Hematopoietic multipotent progenitor cell (in vitro differentiated cells): ENCODE results near the gene RDH13. TPM values are rescaled to one million over a fixed set of nuclear protein-coding genes. Genes with fewer than 3 reads are reported as not detected.
A peak's percentile ranks its signal among the peaks of the same experiment; 100 is the strongest.
"Not testable (repeated sequence)": the region's sequence is repeated elsewhere in the genome, so short reads cannot be mapped to it uniquely, and the experiment has no call there.

ENCODE experiments used
- DNase-seq, 3 donors: peaks; one replicate each; pipeline ENCODE4 v3.0.0-alpha.2; 2011 to 2015; ENCODE audit warnings: low read depth in 2 of 3, low spot score in 2 of 3
- total RNA-seq: library from RNA; depleted of rRNA; stranded (reverse); fragments of >200 nt; gene quantifications from one replicate; pipeline ENCODE4 v1.2.3, GENCODE V29; 2012

RDH13 gene
- total RNA-seq, 1 donor, result 21.8 TPM

DNA sequence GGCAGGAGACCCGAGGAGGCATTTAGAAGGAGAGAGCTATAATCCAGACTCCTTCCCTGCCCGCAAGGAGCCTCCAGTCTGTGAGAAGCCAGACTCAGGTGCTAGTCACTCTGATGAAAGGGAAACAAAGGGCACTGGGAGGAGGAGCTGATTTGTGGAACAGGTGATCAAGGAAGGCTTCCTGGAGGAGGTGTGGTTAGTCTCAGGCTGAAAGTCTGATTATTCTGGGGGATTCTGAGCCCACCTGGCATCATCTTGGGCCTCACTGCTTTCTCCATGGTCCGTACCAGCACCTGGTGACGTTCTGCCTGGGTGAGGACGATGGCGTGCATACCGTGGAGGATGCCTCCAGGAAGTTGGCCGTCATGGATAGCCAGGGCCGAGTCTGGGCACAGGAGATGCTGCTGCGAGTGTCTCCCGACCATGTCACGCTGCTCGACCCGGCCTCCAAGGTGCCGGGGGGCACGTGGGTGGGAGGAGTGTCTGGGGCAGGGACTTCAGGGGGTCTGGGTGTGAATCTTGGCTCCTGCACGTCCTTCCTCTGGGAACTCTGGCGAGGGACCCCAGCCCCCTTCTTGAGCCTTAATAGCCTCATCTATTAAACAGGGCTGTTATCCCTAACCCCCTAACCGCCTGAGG, 16.6 kb upstream of the RDH13 start:
- no peak for DNase-seq

DNA sequence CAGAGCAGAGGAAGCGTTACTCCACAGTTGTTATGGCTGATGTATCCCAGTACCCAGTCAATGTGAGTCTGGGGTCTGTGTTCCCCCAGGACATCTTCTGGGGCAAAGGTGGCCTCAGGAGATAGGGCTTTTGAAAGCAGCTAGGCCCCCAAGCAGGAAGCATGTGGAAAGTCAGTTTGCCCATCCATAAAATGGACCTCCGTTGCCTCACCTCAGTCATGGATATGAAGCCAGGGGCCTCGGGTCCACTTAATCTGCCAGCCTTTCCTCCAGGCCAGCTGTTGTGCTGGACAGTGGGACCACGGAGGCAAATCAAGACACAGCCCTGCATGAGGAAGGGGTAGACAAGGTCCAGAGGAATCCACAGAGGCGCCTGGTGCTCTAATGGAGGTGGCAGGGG, 16.0 kb upstream of the RDH13 start:
- DNase-seq, result no peak

GRCh38 chr19:55077106-55077505, 14.2 kb upstream of the RDH13 start:
- DNase-seq, result no peak

DNA sequence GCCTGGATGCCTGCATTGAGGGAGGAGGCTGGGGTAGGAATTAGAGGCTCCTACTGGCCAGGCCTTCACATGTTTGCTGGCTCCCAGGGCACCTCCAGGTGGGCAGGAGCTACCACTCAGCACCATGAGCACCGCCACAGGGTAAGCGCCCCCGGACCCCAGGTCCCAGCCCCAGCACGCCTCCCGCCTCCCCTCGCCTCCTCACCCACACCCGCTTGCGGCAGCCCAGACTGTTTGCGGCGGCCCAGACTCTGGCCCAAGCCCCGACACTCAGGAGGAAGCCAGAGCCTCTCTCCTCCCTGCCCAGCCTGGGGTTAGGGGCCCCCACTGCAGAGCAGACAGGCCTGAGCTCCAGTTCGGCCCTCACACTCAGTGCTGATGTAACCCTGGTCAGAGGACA, 13.4 kb upstream of the RDH13 start:
- no peak for DNase-seq

DNA sequence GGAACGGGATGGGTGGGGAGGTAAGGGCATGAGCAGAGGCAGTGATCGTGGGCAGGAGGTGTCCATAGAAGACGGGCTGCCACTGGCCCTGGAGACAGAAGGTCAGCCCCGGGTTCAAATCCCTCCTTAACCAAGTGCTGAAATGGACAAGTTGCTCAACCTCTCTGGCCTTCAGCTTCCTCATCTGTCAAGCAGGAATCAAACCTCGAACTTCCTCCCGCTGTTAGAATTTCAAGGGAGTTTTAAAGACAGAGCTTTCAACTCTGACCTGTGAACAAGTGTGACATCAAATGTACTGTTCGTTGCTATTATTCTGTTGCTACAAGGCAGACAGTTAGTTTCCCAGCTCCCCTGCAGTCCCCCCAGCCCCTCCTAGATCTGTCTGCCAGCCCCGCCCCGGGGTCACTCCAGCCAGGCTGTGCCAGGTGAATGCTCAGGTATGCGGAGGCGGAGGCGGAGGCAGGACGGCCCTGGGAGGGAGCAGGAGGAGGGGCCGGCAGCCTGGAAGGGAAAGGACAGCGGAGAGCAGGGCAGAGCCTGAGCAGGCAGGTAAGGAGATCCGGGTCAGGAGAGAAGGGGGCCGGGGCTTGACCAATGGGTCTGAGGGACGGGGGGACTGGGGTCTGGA, 12.5 kb upstream of the RDH13 start, which contains the start of gene EPS8L1:
EPS8L1 (plus strand) TSS at position 499 of the 628 bp plus-strand sequence. CDS start 576 bp downstream, outside the sequence.
- no peak for DNase-seq

GRCh38 chr19:55071913-55072312, 9.0 kb upstream of the RDH13 start:
- DNase-seq, result no peak

DNA sequence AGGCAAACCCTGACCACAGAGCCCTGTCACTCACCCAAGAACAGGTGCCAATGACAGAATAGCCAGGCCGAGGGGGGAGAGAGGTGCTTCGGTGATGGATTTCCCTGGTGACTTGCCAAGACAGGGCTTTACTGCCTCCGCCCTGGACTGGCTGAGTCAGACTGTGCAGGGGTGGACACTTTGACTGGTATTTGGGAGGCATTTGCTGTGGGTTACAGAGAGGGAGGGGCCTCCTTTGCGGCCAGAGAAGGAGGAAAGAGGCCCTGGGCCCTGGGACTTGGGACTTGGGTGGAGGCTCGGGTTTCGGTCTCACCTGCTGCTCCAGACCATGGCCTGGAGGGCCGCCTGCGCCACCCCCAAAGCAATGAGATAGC, 8.2 kb upstream of the RDH13 start:
- DNase-seq, result no peak

- DNase-seq, result no peak
Observed at GRCh38 chr19:55070466-55071128, 7.6 kb upstream of the RDH13 start.

GRCh38 chr19:55069865-55070197, 6.9 kb upstream of the RDH13 start:
- no peak for DNase-seq

- no peak for DNase-seq
Observed at GRCh38 chr19:55068950-55069864, 6.3 kb upstream of the RDH13 start.

DNA sequence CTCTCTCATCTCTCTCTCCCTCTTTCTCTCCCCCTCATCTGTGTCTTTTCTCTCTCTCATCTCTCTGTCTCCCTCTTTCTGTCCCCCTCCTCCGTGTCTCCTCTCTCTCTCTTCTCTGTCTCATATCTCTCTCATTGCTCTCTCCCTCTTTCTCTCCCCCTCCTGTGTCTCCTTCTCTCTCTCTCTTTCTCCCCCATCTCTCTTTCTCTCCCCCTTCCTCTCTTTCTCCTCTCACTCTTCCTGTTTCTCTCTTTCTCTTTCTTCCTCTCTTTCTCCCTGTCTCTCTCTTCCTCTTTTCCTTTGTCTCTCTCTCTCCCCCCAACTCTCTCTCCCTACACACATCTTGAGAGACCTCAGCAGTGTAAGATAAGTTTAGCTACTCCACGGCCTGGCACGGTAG, 4.9 kb upstream of the RDH13 start:
- DNase-seq, result no peak

DNA sequence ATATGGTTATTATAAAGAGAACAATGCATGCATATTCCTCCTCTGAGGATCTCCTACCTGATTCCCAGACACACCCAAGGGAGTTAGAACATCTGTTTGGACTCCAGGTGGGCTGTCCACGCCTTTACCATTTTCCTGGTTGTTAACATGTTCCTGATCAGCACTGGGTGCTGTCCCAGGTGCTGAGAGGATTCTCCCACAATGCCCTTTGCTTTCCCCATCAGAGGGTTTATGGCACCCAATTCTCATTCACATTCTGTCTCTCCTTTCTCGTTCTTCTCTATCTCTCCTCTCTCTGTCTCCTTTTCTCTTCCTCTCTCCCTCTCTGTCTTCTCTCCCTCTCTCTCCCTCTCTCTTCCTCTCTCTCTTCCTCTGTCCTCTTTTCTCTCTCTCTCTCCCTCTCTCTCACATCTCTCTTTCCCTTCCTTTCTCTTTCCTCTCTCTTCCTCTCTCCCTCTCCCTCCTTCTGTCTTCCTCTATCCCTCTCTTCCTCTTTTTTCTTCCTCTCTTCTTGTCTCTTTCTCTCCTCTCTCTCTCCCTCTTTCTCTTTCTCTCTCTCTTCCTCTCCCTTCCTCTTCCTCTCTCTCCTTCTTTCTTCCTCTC, 3.3 kb upstream of the RDH13 start:
- no peak for DNase-seq

- DNase-seq, result not testable (repeated sequence)
Observed at GRCh38 chr19:55065516-55065915, 2.6 kb upstream of the RDH13 start.

- DNase-seq, result no peak
Observed at GRCh38 chr19:55063492-55063843, 520 bp upstream of the RDH13 start.

- DNase-seq, result not testable (repeated sequence)
Observed at GRCh38 chr19:55060287-55060686, 2.7 kb downstream of the RDH13 start.

- peak in 1 of 3 donors; percentile 48 for DNase-seq
Observed at GRCh38 chr19:55058781-55059610, 4.0 kb downstream of the RDH13 start.

GRCh38 chr19:55056827-55057226, 6.1 kb downstream of the RDH13 start:
- DNase-seq, result no peak

DNA sequence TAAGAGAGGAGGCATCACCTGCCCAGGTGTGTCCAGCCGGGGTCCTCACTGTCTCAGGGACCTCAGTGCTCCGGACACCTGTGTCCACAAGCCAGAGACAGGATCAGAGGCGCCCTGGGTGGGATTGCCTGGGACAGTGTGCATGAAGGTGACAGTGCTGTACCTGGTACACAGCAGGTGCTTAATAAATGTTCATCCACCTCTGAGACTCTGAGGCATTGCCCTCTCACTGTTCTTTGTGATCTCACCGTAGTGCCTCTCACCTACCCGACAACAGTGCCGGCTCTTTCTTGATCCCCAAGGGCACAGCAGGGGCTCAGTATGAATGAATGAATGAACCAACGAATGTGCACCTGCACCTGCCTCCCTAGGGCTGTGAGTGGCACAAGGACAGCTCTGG, 9.2 kb downstream of the RDH13 start:
- DNase-seq, result no peak

DNA sequence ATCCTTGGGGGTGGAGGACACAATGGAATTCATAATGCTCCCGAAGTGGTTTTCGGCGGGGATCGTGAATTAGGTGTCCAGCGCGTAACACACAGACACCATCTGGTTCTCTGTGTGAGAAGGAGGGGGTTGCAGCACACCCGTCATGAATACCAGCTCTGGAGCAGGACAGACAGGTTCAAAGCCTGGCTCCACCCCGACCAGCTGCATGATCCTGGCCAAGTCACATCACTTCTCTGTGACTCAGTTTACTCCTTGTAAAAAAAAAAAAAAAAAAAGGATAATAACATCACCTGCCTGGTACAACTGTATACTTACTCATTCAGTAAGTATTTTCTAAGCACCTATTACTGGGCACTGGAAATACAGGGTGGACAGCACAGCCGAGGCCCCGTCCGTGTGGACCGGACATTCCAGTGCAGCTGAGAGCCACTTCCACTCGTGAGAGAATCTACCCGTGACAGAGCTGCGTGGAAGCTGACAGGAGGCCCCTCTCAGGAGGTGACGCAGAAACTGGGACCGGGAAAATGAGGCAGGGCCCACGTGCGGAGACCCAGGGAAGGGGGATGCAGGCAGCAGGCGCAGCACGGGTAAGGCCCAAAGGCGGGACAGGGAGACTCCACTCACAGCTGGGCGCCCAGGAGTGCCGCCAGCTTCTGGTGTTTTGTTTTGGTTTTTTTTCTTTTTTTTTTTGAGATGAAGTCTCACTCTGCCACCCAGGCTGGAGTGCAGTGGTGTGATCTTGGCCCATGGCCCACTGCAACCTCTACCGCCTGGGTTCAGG, 12.0 kb downstream of the RDH13 start:
- no peak for DNase-seq
